Measurements from ENCODE around the gene TENM4.

Gene TENM4

DNA sequence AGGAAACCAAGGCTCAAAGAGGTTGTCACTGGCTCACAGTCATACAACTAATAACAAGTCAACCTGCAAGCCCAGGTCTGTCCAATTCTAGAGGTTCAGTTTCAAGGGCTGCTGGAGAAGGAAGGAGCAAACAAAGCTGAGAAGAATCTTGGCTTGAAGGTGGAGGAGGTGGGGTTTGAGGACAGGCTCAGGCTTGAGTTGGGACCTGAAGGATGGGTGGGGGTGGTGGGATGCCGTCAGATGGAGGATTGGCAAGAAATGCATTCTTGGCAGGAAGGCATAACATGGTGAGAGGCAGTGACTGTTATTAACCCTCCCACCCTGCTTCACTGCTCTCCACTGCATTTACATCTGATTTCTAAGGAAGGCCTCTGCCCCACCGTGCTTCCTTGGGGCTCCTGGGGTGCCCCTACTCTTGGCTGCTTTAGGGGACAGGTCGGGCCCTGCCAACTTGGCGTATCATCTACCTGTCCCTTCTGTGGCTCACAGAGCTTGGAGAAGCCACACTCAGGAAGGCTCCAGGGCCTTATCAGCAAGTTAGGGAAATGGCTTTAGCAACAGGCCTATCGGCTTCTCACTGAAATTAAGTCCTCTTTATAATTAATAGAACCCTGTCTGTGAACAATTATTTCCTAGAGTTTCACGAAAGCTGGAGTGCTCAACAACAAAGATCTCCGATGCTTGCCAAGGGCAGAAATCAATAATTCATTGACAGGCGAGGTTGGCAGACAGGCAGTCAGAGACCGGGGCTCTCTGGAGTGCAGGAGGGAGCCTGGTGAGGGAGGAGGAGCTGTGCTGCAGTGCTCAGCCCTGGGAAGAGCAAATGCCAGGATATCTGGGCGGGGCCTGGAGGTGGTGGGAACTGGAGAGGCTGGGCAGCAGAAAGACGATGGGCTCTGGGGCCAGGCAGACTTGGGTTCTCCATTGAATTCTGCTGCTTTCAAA, 781.2 kb downstream of the TENM4 start:
- Histone ChIP-seq H3K36me3 (ENCODE audit: control insufficient read depth, low read length) (no peaks in the 10 kb centered on the region), H3K27ac (ENCODE audit: low read depth, low read length) (no peak overlapping the region), H3K4me1 (ENCODE audit: control insufficient read depth, low read length) (no peaks in the 10 kb centered on the region), H3K4me2 (ENCODE audit: low read length) (no peak overlapping the region), H3K79me2 (ENCODE audit: control insufficient read depth, low read length) (no peaks in the 10 kb centered on the region), H3K9me2 (replicated peaks; ENCODE audit: control insufficient read depth, low read length) (no peaks in the 10 kb centered on the region), H4K20me1 (ENCODE audit: control insufficient read depth, insufficient read depth, low read depth, low read length) (no peaks in the 10 kb centered on the region), H3F3A (ENCODE audit: control insufficient read depth, insufficient read depth) (no peaks in the 10 kb centered on the region), H3K9me3 (ENCODE audit: control insufficient read depth, insufficient read depth, low read length) (no peaks in the 10 kb centered on the region), H3K27me3 (ENCODE audit: control insufficient read depth, low read length) (no peaks in the 10 kb centered on the region), H3K4me3 (ENCODE audit: low read length) (no peak overlapping the region)
- TF ChIP-seq EZH2phosphoT487 (IDR thresholded peaks at IDR 0.05; ENCODE audit: borderline replicate concordance, low read length) = no peak
- TF ChIP-seq, protein P1, sequence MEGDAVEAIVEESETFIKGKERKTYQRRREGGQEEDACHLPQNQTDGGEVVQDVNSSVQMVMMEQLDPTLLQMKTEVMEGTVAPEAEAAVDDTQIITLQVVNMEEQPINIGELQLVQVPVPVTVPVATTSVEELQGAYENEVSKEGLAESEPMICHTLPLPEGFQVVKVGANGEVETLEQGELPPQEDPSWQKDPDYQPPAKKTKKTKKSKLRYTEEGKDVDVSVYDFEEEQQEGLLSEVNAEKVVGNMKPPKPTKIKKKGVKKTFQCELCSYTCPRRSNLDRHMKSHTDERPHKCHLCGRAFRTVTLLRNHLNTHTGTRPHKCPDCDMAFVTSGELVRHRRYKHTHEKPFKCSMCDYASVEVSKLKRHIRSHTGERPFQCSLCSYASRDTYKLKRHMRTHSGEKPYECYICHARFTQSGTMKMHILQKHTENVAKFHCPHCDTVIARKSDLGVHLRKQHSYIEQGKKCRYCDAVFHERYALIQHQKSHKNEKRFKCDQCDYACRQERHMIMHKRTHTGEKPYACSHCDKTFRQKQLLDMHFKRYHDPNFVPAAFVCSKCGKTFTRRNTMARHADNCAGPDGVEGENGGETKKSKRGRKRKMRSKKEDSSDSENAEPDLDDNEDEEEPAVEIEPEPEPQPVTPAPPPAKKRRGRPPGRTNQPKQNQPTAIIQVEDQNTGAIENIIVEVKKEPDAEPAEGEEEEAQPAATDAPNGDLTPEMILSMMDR (IDR thresholded peaks at IDR 0.05; ENCODE audit: low read depth, low read length, poor library complexity, severe bottlenecking) = no peak

DNA sequence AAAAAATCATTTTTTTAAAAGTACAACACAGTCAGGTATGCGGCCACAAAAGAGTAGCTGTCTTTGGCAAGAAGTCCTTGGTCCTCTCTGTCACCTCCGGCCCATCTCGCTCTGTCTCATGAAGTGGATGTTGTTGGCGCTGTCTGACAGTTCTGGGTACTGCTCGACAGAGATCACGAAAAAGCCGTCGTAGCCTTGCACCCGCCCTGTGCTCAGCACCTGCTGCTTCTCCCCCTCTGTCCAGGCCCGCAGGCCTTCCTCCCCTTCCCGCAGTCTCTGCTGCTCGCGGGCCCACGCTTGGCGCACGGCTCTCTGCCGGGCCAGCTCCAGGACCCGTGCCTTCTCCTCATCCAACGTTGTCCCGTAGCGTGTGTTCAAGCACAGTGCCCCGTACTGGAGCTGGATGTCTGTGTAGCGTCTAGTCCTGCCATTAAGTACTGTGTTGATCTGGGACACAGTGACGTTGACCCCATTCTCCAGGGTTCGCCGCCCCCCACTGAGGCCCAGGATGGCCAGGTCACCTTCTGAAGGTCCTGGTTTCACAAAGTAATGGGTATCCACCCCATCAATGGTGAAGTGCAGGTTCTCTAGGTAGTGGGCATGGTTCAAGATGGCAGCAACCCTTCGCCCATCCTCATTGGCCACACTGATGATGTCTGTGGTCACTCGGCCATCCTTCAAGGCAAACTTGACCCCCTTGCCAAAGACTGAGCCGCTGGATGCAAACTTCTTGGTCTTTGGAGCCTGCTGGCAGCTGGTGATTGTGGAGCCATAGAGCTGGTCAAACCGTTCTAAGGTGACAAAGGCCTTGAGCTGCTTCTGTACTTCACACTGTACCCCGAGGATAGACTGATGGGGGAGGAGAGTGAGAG, 782.6 kb downstream of the TENM4 start:
- Histone ChIP-seq H3K4me1 (ENCODE audit: control insufficient read depth, low read length) (no peaks in the 10 kb centered on the region), H3K36me3 (ENCODE audit: control insufficient read depth, low read length) (no peaks in the 10 kb centered on the region), H3K27me3 (ENCODE audit: control insufficient read depth, low read length) (no peaks in the 10 kb centered on the region), H4K20me1 (ENCODE audit: control insufficient read depth, insufficient read depth, low read depth, low read length) (no peaks in the 10 kb centered on the region), H3F3A (ENCODE audit: control insufficient read depth, insufficient read depth) (no peaks in the 10 kb centered on the region), H3K9me2 (replicated peaks; ENCODE audit: control insufficient read depth, low read length) (no peaks in the 10 kb centered on the region), H3K27ac (ENCODE audit: low read depth, low read length) (no peak overlapping the region), H3K9me3 (ENCODE audit: control insufficient read depth, insufficient read depth, low read length) (no peaks in the 10 kb centered on the region), H3K4me2 (ENCODE audit: low read length) (no peak overlapping the region), H3K4me3 (ENCODE audit: low read length) (no peak overlapping the region), H3K79me2 (ENCODE audit: control insufficient read depth, low read length) (no peaks in the 10 kb centered on the region)
- TF ChIP-seq, protein P1 (IDR thresholded peaks at IDR 0.05; ENCODE audit: low read depth, low read length, poor library complexity, severe bottlenecking) = no peak
- no peak for TF ChIP-seq EZH2phosphoT487 (IDR thresholded peaks at IDR 0.05; ENCODE audit: borderline replicate concordance, low read length)

DNA sequence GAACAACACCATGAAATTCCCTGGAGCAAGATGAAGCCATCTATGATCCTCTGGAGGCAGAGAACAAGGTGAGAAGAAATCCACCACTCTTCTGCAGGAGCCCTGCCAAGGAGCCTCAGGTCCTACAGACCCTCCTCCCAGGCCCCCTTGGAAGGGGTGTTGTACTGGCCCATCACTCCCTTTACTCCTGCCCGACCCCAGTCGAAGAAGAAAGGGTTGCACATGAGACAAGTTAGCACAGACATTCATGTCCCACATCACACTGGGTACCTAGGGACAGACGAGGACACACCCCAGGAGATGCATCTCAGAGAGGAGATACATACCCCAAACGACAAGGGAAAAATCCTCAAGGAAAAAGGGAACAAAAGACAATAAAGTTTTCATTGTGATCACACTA, 783.4 kb downstream of the TENM4 start:
- Histone ChIP-seq H3K36me3 (ENCODE audit: control insufficient read depth, low read length) (no peaks in the 10 kb centered on the region), H3K4me1 (ENCODE audit: control insufficient read depth, low read length) (no peaks in the 10 kb centered on the region), H3F3A (ENCODE audit: control insufficient read depth, insufficient read depth) (no peaks in the 10 kb centered on the region), H3K27me3 (ENCODE audit: control insufficient read depth, low read length) (no peaks in the 10 kb centered on the region), H3K27ac (ENCODE audit: low read depth, low read length) (no peak overlapping the region), H4K20me1 (ENCODE audit: control insufficient read depth, insufficient read depth, low read depth, low read length) (no peaks in the 10 kb centered on the region), H3K9me3 (ENCODE audit: control insufficient read depth, insufficient read depth, low read length) (no peaks in the 10 kb centered on the region), H3K9me2 (replicated peaks; ENCODE audit: control insufficient read depth, low read length) (no peaks in the 10 kb centered on the region), H3K4me2 (ENCODE audit: low read length) (no peak overlapping the region), H3K79me2 (ENCODE audit: control insufficient read depth, low read length) (no peaks in the 10 kb centered on the region), H3K4me3 (ENCODE audit: low read length) (no peak overlapping the region)
- TF ChIP-seq, protein P1 (IDR thresholded peaks at IDR 0.05; ENCODE audit: low read depth, low read length, poor library complexity, severe bottlenecking) = no peak
- no peak for TF ChIP-seq EZH2phosphoT487 (IDR thresholded peaks at IDR 0.05; ENCODE audit: borderline replicate concordance, low read length)

Data from DOHH2 (cell line).